ENCODE measurements around the gene HLA-A.
"Not testable (repeated sequence)": the region's sequence is repeated elsewhere in the genome, so short reads cannot be mapped to it uniquely, and the experiment has no call there.

The HLA-A gene

GRCh38 chr6:29958046-29958445 is 15.7 kb downstream of the HLA-A start:
- H3K4me3 ChIP-seq (replicated peaks in 1 of 2; ENCODE audit: low read depth in 2 of 2, low read length in 2 of 2) = no peak overlapping the region
- DNase-seq (ENCODE audit: low read depth in 2 of 2) = no peak
- TF ChIP-seq CTCF (IDR thresholded peaks at IDR 0.05; ENCODE audit: low read depth, low read length) = no peak

GRCh38 chr6:29958921-29959320 is 16.6 kb downstream of the HLA-A start:
- DNase-seq (ENCODE audit: low read depth in 2 of 2) = no peak
- no peak overlapping the region for H3K4me3 ChIP-seq (replicated peaks in 1 of 2; ENCODE audit: low read depth in 2 of 2, low read length in 2 of 2)
- TF ChIP-seq CTCF (IDR thresholded peaks at IDR 0.05; ENCODE audit: low read depth, low read length) = no peak

GRCh38 chr6:29959467-29959866 is 17.1 kb downstream of the HLA-A start:
- no peak overlapping the region for H3K4me3 ChIP-seq (replicated peaks in 1 of 2; ENCODE audit: low read depth in 2 of 2, low read length in 2 of 2)
- no peak for TF ChIP-seq CTCF (IDR thresholded peaks at IDR 0.05; ENCODE audit: low read depth, low read length)
- DNase-seq (ENCODE audit: low read depth in 2 of 2) = no peak

- TF ChIP-seq CTCF (IDR thresholded peaks at IDR 0.05; ENCODE audit: low read depth, low read length) = no peak
- H3K4me3 ChIP-seq (replicated peaks in 1 of 2; ENCODE audit: low read depth in 2 of 2, low read length in 2 of 2) = no peak overlapping the region
- DNase-seq (ENCODE audit: low read depth in 2 of 2) = no peak
Observed at GRCh38 chr6:29961966-29962365, 19.6 kb downstream of the HLA-A start.

- not testable (repeated sequence) for H3K4me3 ChIP-seq (replicated peaks in 1 of 2; ENCODE audit: low read depth in 2 of 2, low read length in 2 of 2); DNase-seq (ENCODE audit: low read depth in 2 of 2)
Observed at GRCh38 chr6:29963697-29964096, 21.4 kb downstream of the HLA-A start.

- no peak for TF ChIP-seq CTCF (IDR thresholded peaks at IDR 0.05; ENCODE audit: low read depth, low read length)
- no peak for DNase-seq (ENCODE audit: low read depth in 2 of 2)
- H3K4me3 ChIP-seq (replicated peaks in 1 of 2; ENCODE audit: low read depth in 2 of 2, low read length in 2 of 2) = peak overlapping the region in 1 of 2 donors; percentile 55
Observed at GRCh38 chr6:29964518-29964886, 22.2 kb downstream of the HLA-A start.

GRCh38 chr6:29964887-29965562 is 22.7 kb downstream of the HLA-A start:
- peak overlapping the region; percentile 8 to 55 for H3K4me3 ChIP-seq (replicated peaks in 1 of 2; ENCODE audit: low read depth in 2 of 2, low read length in 2 of 2)
- DNase-seq (ENCODE audit: low read depth in 2 of 2) = peak; percentile 81 to 86

More at GRCh38 chr6:29964887-29965562, 22.7 kb downstream of the HLA-A start:
- no peak for TF ChIP-seq CTCF (IDR thresholded peaks at IDR 0.05; ENCODE audit: low read depth, low read length)
